CD14-positive monocyte (primary cell): ENCODE data around the gene FAM117B. TPM values are rescaled to one million over a fixed set of nuclear protein-coding genes. Genes with fewer than 3 reads are reported as not detected.

Experiments
- DNase-seq, 3 donors: peaks; one replicate each; pipeline ENCODE4 v3.0.0-alpha.2; 2011 to 2022
- H2AFZ ChIP-seq: 2 replicates; pipeline ENCODE4 v1.6.0; 2012; ENCODE audit warnings: mild to moderate bottlenecking, low read depth, low read length, inconsistent platforms; ENCODE audit not compliant: insufficient read depth, poor library complexity, severe bottlenecking
- H3K27ac ChIP-seq, 2 donors: 1 replicate in 1 of 2; 2 replicates in 1 of 2; pipeline ENCODE4 v1.5.1; 2012 to 2013; ENCODE audit warnings: low read length in 2 of 2, control low read depth in 1 of 2, inconsistent platforms in 1 of 2, low read depth in 1 of 2, mild to moderate bottlenecking in 1 of 2
- H3K27me3 ChIP-seq, 2 donors: one replicate each; pipeline versions ENCODE4 v1.6.0 to v1.6.1; 2011 to 2013; ENCODE audit warnings: low read length in 2 of 2; ENCODE audit not compliant: control insufficient read depth in 2 of 2, insufficient read depth in 2 of 2
- H3K36me3 ChIP-seq, 2 donors: replicated peaks in 1 of 2; 1 replicate in 1 of 2; 2 replicates in 1 of 2; pipeline versions ENCODE4 v1.5.1 to v1.6.1; 2012 to 2013; ENCODE audit warnings: low read length in 2 of 2, control low read depth in 1 of 2, inconsistent platforms in 1 of 2, mild to moderate bottlenecking in 1 of 2; ENCODE audit not compliant: insufficient read depth in 2 of 2, control insufficient read depth in 1 of 2
- H3K4me1 ChIP-seq, 2 donors: 1 replicate in 1 of 2; 2 replicates in 1 of 2; pipeline versions ENCODE4 v1.5.1 to v1.6.1; 2012 to 2013; ENCODE audit warnings: low read length in 2 of 2, control low read depth in 1 of 2, inconsistent platforms in 1 of 2, mild to moderate bottlenecking in 1 of 2, moderate library complexity in 1 of 2; ENCODE audit not compliant: insufficient read depth in 2 of 2, control insufficient read depth in 1 of 2
- H3K4me2 ChIP-seq: replicated peaks from 2 replicates; pipeline ENCODE3; 2012; ENCODE audit warnings: low read length, moderate library complexity, mild to moderate bottlenecking; ENCODE audit not compliant: poor library complexity, severe bottlenecking; ENCODE audit errors: extremely low read depth
- H3K4me3 ChIP-seq, 3 experiments: fragments of 200-600 bp in 1 of 3; sonication (generic) in 1 of 3; replicated peaks in 1 of 3; 1 replicate in 2 of 3; 2 replicates in 1 of 3; pipeline ENCODE4 v1.5.1; 2011 to 2013; ENCODE audit warnings: low read length in 3 of 3, mild to moderate bottlenecking in 3 of 3, control low read depth in 2 of 3, low read depth in 2 of 3, inconsistent platforms in 1 of 3, moderate library complexity in 1 of 3
- H3K79me2 ChIP-seq: 2 replicates; pipeline ENCODE4 v1.6.0; 2012; ENCODE audit warnings: mild to moderate bottlenecking, control low read depth, inconsistent platforms, low read length, moderate library complexity; ENCODE audit not compliant: insufficient read depth
- H3K9ac ChIP-seq: 2 replicates; pipeline ENCODE4 v1.6.0; 2017; ENCODE audit warnings: low read length, mild to moderate bottlenecking; ENCODE audit not compliant: insufficient read depth, poor library complexity, severe bottlenecking
- H3K9me3 ChIP-seq, 2 donors: replicated peaks in 1 of 2; 1 replicate in 1 of 2; 2 replicates in 1 of 2; pipeline versions ENCODE4 v1.5.1 to v1.6.1; 2012 to 2013; ENCODE audit warnings: low read length in 2 of 2, control low read depth in 1 of 2; ENCODE audit not compliant: control insufficient read depth in 1 of 2, insufficient read depth in 1 of 2
- H4K20me1 ChIP-seq: 2 replicates; pipeline ENCODE4 v1.6.0; 2012; ENCODE audit warnings: mild to moderate bottlenecking, low read length, control low read depth, moderate library complexity; ENCODE audit not compliant: insufficient read depth
- H3K27ac Mint-ChIP-seq, 7 donors: one replicate each; pipeline ENCODE4 v1.8.0; 2020; ENCODE audit warnings: mild to moderate bottlenecking in 7 of 7, mixed read lengths in 7 of 7, moderate library complexity in 6 of 7, inconsistent platforms in 2 of 7
- H3K27me3 Mint-ChIP-seq, 3 donors: one replicate each; pipeline ENCODE4 v1.8.0; 2021 to 2022; ENCODE audit warnings: low read depth in 3 of 3, mild to moderate bottlenecking in 3 of 3, mixed read lengths in 3 of 3, moderate library complexity in 3 of 3, inconsistent platforms in 1 of 3
- H3K36me3 Mint-ChIP-seq, 2 donors: one replicate each; pipeline ENCODE4 v1.8.0; 2020; ENCODE audit warnings: mixed read lengths in 2 of 2, inconsistent platforms in 1 of 2, mild to moderate bottlenecking in 1 of 2
- H3K4me1 Mint-ChIP-seq: one replicate; pipeline ENCODE4 v1.8.0; 2020; ENCODE audit warnings: mild to moderate bottlenecking, mixed read lengths
- H3K4me3 Mint-ChIP-seq, 2 donors: one replicate each; pipeline ENCODE4 v1.8.0; 2020; ENCODE audit warnings: mild to moderate bottlenecking in 2 of 2, mixed read lengths in 2 of 2, moderate library complexity in 1 of 2
- H3K9me3 Mint-ChIP-seq, 7 donors: one replicate each; pipeline ENCODE4 v1.8.0; 2020 to 2022; ENCODE audit warnings: mixed read lengths in 7 of 7, mild to moderate bottlenecking in 6 of 7, moderate library complexity in 6 of 7, inconsistent platforms in 2 of 7
- WGBS: methylation state at CpG from one replicate; pipeline ENCODE4 v1.1.5; 2013; ENCODE audit warnings: missing lambda C conversion rate; ENCODE audit not compliant: insufficient coverage; 5-methylcytosine and 5-hydroxymethylcytosine counted together
- intact Hi-C, 2 donors: fragments of 100-400 bp; cut with micrococcal nuclease; formaldehyde crosslinking; loops; one replicate each; pipeline versions ENCODE4 v1.15.0 to v1.15.1; 2023
- polyA plus RNA-seq, 3 donors: library from polyadenylated mRNA; depleted of rRNA in 1 of 3; unstranded in 2 of 3; stranded (reverse) in 1 of 3; fragments of 300-500 nt in 2 of 3; fragments of >200 nt in 1 of 3; fragmentation: Illumina TruSeq in 2 of 3; gene quantifications; 1 replicate in 2 of 3; 2 replicates in 1 of 3; pipeline ENCODE4 v1.2.3, GENCODE V29; 2012 to 2021
- TF ChIP-seq, protein P1 (sequence below): fragments of 200-600 bp; IDR thresholded peaks from one replicate; pipeline ENCODE4 v1.8.0; 2022; ENCODE audit warnings: antibody characterized with exemption, mild to moderate bottlenecking

The FAM117B gene
- polyA plus RNA-seq, 3 donors, result 4.6 to 5.5 (median 4.6) TPM

DNA sequence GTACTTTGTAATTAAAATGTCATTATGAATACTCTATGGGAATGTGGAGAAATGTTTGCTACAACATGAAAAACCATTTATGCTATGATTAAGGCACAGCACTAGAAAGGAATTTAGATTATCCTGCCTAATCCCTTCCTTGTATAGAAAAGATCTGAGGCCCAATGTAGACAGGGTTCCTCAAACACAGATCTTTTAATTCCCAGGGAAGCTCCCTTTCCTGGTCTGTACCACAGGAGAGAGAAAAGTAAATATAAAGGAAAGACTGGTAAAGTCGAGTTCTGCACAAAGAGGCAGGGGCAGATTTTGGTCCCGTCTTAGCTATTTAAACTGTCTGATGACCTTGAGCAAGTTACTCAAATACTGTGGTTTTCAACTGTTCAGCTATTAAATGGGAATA, 152.1 kb downstream of the FAM117B start:
- no peak for DNase-seq
- H2AFZ ChIP-seq, result no peak overlapping the region
- H3K4me2 ChIP-seq, result no peak overlapping the region
- peak overlapping the region in 1 of 7 donors; percentile 39 for H3K27ac Mint-ChIP-seq
- WGBS, result 97% methylated on average over 2 of the region's 2 CpGs
- no peak overlapping the region for H3K4me3 Mint-ChIP-seq
- H3K9me3 ChIP-seq, result no peaks in the 10 kb centered on the region
- H3K27me3 Mint-ChIP-seq, result no peaks in the 10 kb centered on the region
- peaks cover 41 to 48% of the 10 kb centered on the region in 2 donors for H3K36me3 Mint-ChIP-seq
- no peak overlapping the region for H3K27ac ChIP-seq
- TF ChIP-seq, protein P1, sequence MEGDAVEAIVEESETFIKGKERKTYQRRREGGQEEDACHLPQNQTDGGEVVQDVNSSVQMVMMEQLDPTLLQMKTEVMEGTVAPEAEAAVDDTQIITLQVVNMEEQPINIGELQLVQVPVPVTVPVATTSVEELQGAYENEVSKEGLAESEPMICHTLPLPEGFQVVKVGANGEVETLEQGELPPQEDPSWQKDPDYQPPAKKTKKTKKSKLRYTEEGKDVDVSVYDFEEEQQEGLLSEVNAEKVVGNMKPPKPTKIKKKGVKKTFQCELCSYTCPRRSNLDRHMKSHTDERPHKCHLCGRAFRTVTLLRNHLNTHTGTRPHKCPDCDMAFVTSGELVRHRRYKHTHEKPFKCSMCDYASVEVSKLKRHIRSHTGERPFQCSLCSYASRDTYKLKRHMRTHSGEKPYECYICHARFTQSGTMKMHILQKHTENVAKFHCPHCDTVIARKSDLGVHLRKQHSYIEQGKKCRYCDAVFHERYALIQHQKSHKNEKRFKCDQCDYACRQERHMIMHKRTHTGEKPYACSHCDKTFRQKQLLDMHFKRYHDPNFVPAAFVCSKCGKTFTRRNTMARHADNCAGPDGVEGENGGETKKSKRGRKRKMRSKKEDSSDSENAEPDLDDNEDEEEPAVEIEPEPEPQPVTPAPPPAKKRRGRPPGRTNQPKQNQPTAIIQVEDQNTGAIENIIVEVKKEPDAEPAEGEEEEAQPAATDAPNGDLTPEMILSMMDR, result no peak
- no peaks in the 10 kb centered on the region for H4K20me1 ChIP-seq
- no peaks in the 10 kb centered on the region for H3K4me1 Mint-ChIP-seq
- H3K79me2 ChIP-seq, result no peaks in the 10 kb centered on the region
- peaks cover 0 to 4% (median 0%) of the 10 kb centered on the region in 7 donors for H3K9me3 Mint-ChIP-seq
- no peaks in the 10 kb centered on the region for H3K4me1 ChIP-seq
- intact Hi-C loops, result no loop called here
- H3K9ac ChIP-seq, result no peak overlapping the region
- H3K27me3 ChIP-seq, result no peaks in the 10 kb centered on the region
- no peak overlapping the region for H3K4me3 ChIP-seq
- peaks cover 12 to 40% of the 10 kb centered on the region in 2 donors for H3K36me3 ChIP-seq

DNA sequence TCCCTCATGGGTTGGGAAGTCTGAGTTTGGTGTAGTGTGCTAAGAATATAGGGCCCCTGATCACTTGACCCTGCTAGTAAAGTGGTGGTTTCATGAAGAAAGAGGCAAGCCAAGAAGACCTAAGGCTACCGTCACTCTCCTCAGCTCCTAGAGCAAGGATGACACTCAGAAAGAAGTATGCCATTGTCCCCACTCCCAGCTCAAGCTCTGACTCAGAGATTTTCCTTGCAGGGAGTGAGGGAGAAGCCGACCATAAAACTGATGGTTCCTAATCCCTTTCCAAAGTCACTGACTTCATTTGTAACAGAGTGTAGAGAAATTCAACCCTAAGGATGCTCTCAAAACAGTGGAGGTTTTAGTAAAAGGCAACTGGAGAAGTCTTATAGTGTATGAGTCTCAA, 155.9 kb downstream of the FAM117B start:
- no peak for DNase-seq
- Mint-ChIP-seq H3K4me3 (no peak overlapping the region), H3K27me3 (no peaks in the 10 kb centered on the region), H3K9me3 (peaks cover 0 to 4% (median 0%) of the 10 kb centered on the region in 7 donors), H3K4me1 (no peaks in the 10 kb centered on the region), H3K27ac (no peak overlapping the region), H3K36me3 (peaks cover 23 to 28% of the 10 kb centered on the region in 2 donors)
- WGBS, result no CpG with 5 or more reads among the region's 2 CpGs
- H3K27ac ChIP-seq, result no peak overlapping the region
- TF ChIP-seq, protein P1, result no peak
- intact Hi-C loops, result no loop called here
- H3K36me3 ChIP-seq, result peaks cover 7 to 21% of the 10 kb centered on the region in 2 donors
- no peak overlapping the region for H3K4me2 ChIP-seq
- H3K4me3 ChIP-seq, result no peak overlapping the region
- H3K9ac ChIP-seq, result no peak overlapping the region
- no peaks in the 10 kb centered on the region for H3K9me3 ChIP-seq
- H2AFZ ChIP-seq, result no peak overlapping the region
- H3K79me2 ChIP-seq, result no peaks in the 10 kb centered on the region
- H3K27me3 ChIP-seq, result no peaks in the 10 kb centered on the region
- H3K4me1 ChIP-seq, result no peaks in the 10 kb centered on the region
- H4K20me1 ChIP-seq, result no peaks in the 10 kb centered on the region
